Measurements from ENCODE around the gene WDR62. TPM values are rescaled to one million over a fixed set of nuclear protein-coding genes. Genes with fewer than 3 reads are reported as not detected.

WDR62 gene
- total and polyA plus RNA-seq, 2 of the 8 experiments (the other 6 are each of a cell fraction or from before 2014, with no cell fraction given), result 28.2 to 39.5 TPM

- no peak for TF ChIP-seq SRF (IDR thresholded peaks at IDR 0.05; ENCODE audit: low read depth, low read length)
- TF ChIP-seq RFX5 (IDR thresholded peaks at IDR 0.05; ENCODE audit: borderline replicate concordance, low read depth, low read length), result no peak
Measured at GRCh38 chr19:36112678-36113077, 58.0 kb downstream of the WDR62 start (continued).
